ENCODE results near the gene GPS2.
A peak's percentile ranks its signal among the peaks of the same experiment; 100 is the strongest.

The GPS2 gene

DNA sequence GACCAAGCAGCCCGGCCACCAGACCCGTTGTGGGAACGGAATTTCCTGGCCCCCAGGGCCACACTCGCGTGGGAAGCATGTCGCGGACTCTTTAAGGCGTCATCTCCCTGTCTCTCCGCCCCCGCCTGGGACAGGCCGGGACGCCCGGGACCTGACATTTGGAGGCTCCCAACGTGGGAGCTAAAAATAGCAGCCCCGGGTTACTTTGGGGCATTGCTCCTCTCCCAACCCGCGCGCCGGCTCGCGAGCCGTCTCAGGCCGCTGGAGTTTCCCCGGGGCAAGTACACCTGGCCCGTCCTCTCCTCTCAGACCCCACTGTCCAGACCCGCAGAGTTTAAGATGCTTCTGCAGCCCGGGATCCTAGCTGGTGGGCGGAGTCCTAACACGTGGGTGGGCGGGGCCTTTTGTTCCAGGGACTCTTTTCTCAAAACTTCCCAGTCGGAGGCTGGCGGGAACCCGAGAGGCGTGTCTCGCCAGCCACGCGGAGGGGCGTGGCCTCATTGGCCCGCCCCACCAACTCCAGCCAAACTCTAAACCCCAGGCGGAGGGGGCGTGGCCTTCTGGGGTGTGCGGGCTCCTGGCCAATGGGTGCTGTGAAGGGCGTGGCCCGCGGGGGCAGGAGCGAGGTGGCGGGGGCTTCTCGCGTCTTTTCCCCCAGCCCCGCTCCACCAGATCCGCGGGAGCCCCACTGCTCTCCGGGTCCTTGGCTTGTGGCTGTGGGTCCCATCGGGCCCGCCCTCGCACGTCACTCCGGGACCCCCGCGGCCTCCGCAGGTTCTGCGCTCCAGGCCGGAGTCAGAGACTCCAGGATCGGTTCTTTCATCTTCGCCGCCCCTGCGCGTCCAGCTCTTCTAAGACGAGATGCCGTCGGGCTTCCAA, 33.8 kb downstream of the GPS2 start, which contains the start of gene SLC2A4:
TSS of gene SLC2A4 (plus strand) at position 645 of the 879 bp plus-strand sequence. CDS start at position 862, 217 bp downstream.
- H3K36me3 ChIP-seq (replicated peaks; ENCODE audit: low read depth, low read length), result no peaks in the 10 kb centered on the region
- H3K4me3 ChIP-seq (ENCODE audit: low read length), result peak within 1 kb of the TSS; percentile 84
- H3K4me2 ChIP-seq (ENCODE audit: low read length), result peak within 1 kb of the TSS; percentile 99
- H3K9me3 ChIP-seq (ENCODE audit: insufficient read depth, low read length), result no peaks in the 10 kb centered on the region
- H3K27ac ChIP-seq (ENCODE audit: low read length), result peak within 1 kb of the TSS; percentile 42; the same call in 1 of the 2 replicates
- H4K20me1 ChIP-seq (ENCODE audit: insufficient read depth, low read length), result no peaks in the 10 kb centered on the region
- H3K4me1 ChIP-seq (ENCODE audit: low read length), result peaks cover 15% of the 10 kb centered on the region
- peak within 1 kb of the TSS; percentile 80 for H2AFZ ChIP-seq (ENCODE audit: low read depth, low read length)
- peak within 1 kb of the TSS; percentile 63 for H3K9ac ChIP-seq (ENCODE audit: low read length)
- H3K27me3 ChIP-seq (ENCODE audit: low read depth, low read length), result no peaks in the 10 kb centered on the region
- no peak for TF ChIP-seq EZH2phosphoT487 (IDR thresholded peaks at IDR 0.05; ENCODE audit: low read depth)
- no peaks in the 10 kb centered on the region for H3K79me2 ChIP-seq (ENCODE audit: low read length)

DNA sequence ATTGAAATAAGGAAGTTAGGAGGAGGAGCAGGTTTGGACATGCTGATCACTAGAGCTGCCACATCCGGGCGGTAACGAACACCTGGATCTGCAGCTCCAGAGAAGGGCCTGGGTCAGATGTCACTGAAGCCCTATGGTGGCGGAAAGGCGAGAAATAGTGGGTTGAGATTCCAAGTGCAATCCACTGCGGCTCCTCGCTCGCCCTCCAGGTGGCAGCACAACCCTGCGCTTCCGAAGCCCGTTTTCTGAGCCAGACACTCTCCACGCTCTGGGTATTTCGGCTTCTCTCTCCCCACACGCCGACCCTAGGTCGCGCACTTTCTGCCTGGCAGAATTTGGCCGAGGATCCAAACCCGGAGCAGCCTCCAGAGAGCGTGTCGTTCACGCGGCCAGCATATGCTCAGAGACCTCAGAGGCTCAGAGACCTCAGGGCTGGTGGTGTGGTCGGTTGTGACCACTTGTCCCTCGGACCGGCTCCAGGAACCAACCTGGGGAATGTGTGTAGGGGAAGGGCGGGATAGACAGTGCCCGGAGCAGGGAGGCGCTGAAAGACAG, 34.6 kb downstream of the GPS2 start:
- Histone ChIP-seq H3K4me1 (ENCODE audit: low read length) (peaks cover 15% of the 10 kb centered on the region), H3K27ac (ENCODE audit: low read length) (peak overlapping the region; percentile 42; the same call in 1 of the 2 replicates), H3K4me3 (ENCODE audit: low read length) (peak overlapping the region; percentile 84), H2AFZ (ENCODE audit: low read depth, low read length) (peak overlapping the region; percentile 80), H3K36me3 (replicated peaks; ENCODE audit: low read depth, low read length) (no peaks in the 10 kb centered on the region), H3K9ac (ENCODE audit: low read length) (peak overlapping the region; percentile 63), H3K4me2 (ENCODE audit: low read length) (peak overlapping the region; percentile 99), H3K79me2 (ENCODE audit: low read length) (no peaks in the 10 kb centered on the region), H3K27me3 (ENCODE audit: low read depth, low read length) (no peaks in the 10 kb centered on the region), H3K9me3 (ENCODE audit: insufficient read depth, low read length) (no peaks in the 10 kb centered on the region), H4K20me1 (ENCODE audit: insufficient read depth, low read length) (no peaks in the 10 kb centered on the region)
- TF ChIP-seq CTCF (IDR thresholded peaks at IDR 0.05; ENCODE audit: low read depth, low read length), result peak; percentile 74
- no peak for TF ChIP-seq EZH2phosphoT487 (IDR thresholded peaks at IDR 0.05; ENCODE audit: low read depth)

DNA sequence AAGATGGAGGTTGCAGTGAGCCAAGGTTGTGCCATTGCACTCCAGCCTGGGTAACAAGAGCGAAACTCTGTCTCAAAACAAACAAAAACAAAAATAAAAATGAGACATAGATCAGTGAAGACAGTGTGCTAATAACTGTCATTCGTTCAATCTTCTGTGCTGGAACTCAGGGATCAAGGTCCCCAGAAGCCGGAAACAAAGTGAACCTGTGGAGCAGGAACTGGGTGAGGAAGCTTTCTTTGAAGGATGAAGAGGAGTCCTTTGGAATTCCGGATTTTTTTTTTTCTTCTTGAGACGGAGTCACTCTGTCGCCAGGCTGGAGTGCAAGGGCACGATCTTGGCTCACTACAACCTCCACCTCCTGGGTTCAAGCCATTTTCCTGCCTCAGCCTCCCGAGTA, 35.7 kb downstream of the GPS2 start:
- no peak overlapping the region for H3K4me2 ChIP-seq (ENCODE audit: low read length)
- no peaks in the 10 kb centered on the region for H4K20me1 ChIP-seq (ENCODE audit: insufficient read depth, low read length)
- no peaks in the 10 kb centered on the region for H3K79me2 ChIP-seq (ENCODE audit: low read length)
- H3K9me3 ChIP-seq (ENCODE audit: insufficient read depth, low read length), result no peaks in the 10 kb centered on the region
- H3K27me3 ChIP-seq (ENCODE audit: low read depth, low read length), result no peaks in the 10 kb centered on the region
- peaks cover 15% of the 10 kb centered on the region for H3K4me1 ChIP-seq (ENCODE audit: low read length)
- H3K4me3 ChIP-seq (ENCODE audit: low read length), result no peak overlapping the region
- H3K9ac ChIP-seq (ENCODE audit: low read length), result no peak overlapping the region
- TF ChIP-seq EZH2phosphoT487 (IDR thresholded peaks at IDR 0.05; ENCODE audit: low read depth) (no peak), CTCF (IDR thresholded peaks at IDR 0.05; ENCODE audit: low read depth, low read length) (no peak)
- no peaks in the 10 kb centered on the region for H3K36me3 ChIP-seq (replicated peaks; ENCODE audit: low read depth, low read length)
- H2AFZ ChIP-seq (ENCODE audit: low read depth, low read length), result no peak overlapping the region
- no peak overlapping the region for H3K27ac ChIP-seq (ENCODE audit: low read length)

- Histone ChIP-seq H3K27ac (ENCODE audit: low read length) (no peak overlapping the region), H3K36me3 (replicated peaks; ENCODE audit: low read depth, low read length) (no peaks in the 10 kb centered on the region), H3K79me2 (ENCODE audit: low read length) (no peaks in the 10 kb centered on the region), H3K27me3 (ENCODE audit: low read depth, low read length) (no peaks in the 10 kb centered on the region), H3K4me3 (ENCODE audit: low read length) (no peak overlapping the region), H3K4me2 (ENCODE audit: low read length) (no peak overlapping the region), H3K9ac (ENCODE audit: low read length) (no peak overlapping the region), H3K4me1 (ENCODE audit: low read length) (0 out of 2 replicates have a peak, but pooled peaks cover 2% of the 10 kb centered on the region), H4K20me1 (ENCODE audit: insufficient read depth, low read length) (no peaks in the 10 kb centered on the region), H3K9me3 (ENCODE audit: insufficient read depth, low read length) (no peaks in the 10 kb centered on the region), H2AFZ (ENCODE audit: low read depth, low read length) (no peak overlapping the region)
- no peak for TF ChIP-seq EZH2phosphoT487 (IDR thresholded peaks at IDR 0.05; ENCODE audit: low read depth)
- no peak for TF ChIP-seq CTCF (IDR thresholded peaks at IDR 0.05; ENCODE audit: low read depth, low read length)
These were observed 48.4 kb downstream of the GPS2 start for GRCh38 chr17:7266784-7267183.

Data from OCI-LY3 (cell line).